GM23338 (cell line): Measurements from ENCODE around the gene MECP2. TPM values are rescaled to one million over a fixed set of nuclear protein-coding genes. Genes with fewer than 3 reads are reported as not detected.

ENCODE experiments used
- ATAC-seq: fragments of 200-7000 bp; cut with Tn5 transposase; 3 replicates; pipeline ENCODE4 v1.9.1; 2020
- DNase-seq: peaks from one replicate; pipeline ENCODE4 v3.0.0-alpha.2; 2015; ENCODE audit warnings: low spot score
- H2AFZ ChIP-seq: fragments of 200-600 bp; sonication (generic); 2 replicates; pipeline ENCODE4 v1.8.0; 2016; ENCODE audit warnings: antibody characterized with exemption, mild to moderate bottlenecking, moderate library complexity
- H3F3A ChIP-seq: fragments of 200-600 bp; sonication (generic); replicated peaks from 2 replicates; pipeline ENCODE4 v1.8.0; 2017; ENCODE audit warnings: antibody characterized with exemption, mixed run types, low read depth
- H3K27ac ChIP-seq: fragments of 200-600 bp; sonication (generic); 2 replicates; pipeline ENCODE4 v1.6.1; 2016; ENCODE audit warnings: low read depth
- H3K27me3 ChIP-seq: fragments of 200-600 bp; sonication (generic); 2 replicates; pipeline ENCODE4 v1.8.0; 2016; ENCODE audit warnings: mild to moderate bottlenecking, mixed run types, moderate library complexity; ENCODE audit not compliant: insufficient read depth
- H3K36me3 ChIP-seq: fragments of 200-600 bp; sonication (generic); 2 replicates; pipeline ENCODE4 v1.8.0; 2016; ENCODE audit warnings: mild to moderate bottlenecking; ENCODE audit not compliant: insufficient read depth
- H3K4me1 ChIP-seq: fragments of 200-600 bp; sonication (generic); 2 replicates; pipeline ENCODE4 v1.8.0; 2016; ENCODE audit warnings: mild to moderate bottlenecking, moderate library complexity; ENCODE audit not compliant: insufficient read depth
- H3K4me2 ChIP-seq: fragments of 200-600 bp; sonication (generic); 2 replicates; pipeline ENCODE4 v1.7.1; 2017; ENCODE audit warnings: mixed run types
- H3K4me3 ChIP-seq: fragments of 200-600 bp; sonication (generic); 2 replicates; pipeline ENCODE4 v1.6.1; 2016; ENCODE audit warnings: mixed run types
- H3K79me2 ChIP-seq: fragments of 200-600 bp; sonication (generic); replicated peaks from 2 replicates; pipeline ENCODE4 v1.8.0; 2017; ENCODE audit warnings: mild to moderate bottlenecking; ENCODE audit not compliant: insufficient read depth
- H3K9me2 ChIP-seq: fragments of 200-600 bp; sonication (generic); 2 replicates; pipeline ENCODE4 v1.8.0; 2017; ENCODE audit not compliant: insufficient read depth
- H4K20me1 ChIP-seq: fragments of 200-600 bp; sonication (generic); replicated peaks from 2 replicates; pipeline ENCODE4 v1.8.0; 2017; ENCODE audit warnings: mild to moderate bottlenecking; ENCODE audit not compliant: insufficient read depth
- H3K27ac Mint-ChIP-seq: 2 replicates; pipeline ENCODE4 v1.8.0; 2020; ENCODE audit warnings: inconsistent platforms, mild to moderate bottlenecking, moderate library complexity, mixed read lengths
- H3K27me3 Mint-ChIP-seq: 3 replicates; pipeline ENCODE4 v1.8.0; 2022; ENCODE audit warnings: low read depth, mild to moderate bottlenecking, moderate library complexity, mixed read lengths, inconsistent platforms; ENCODE audit not compliant: insufficient read depth, poor library complexity
- H3K36me3 Mint-ChIP-seq: 3 replicates; pipeline ENCODE4 v1.8.0; 2021; ENCODE audit warnings: low read depth, mild to moderate bottlenecking, inconsistent platforms, moderate library complexity, mixed read lengths
- H3K4me1 Mint-ChIP-seq: 3 replicates; pipeline ENCODE4 v1.8.0; 2020; ENCODE audit warnings: mild to moderate bottlenecking, inconsistent platforms, mixed read lengths
- H3K4me3 Mint-ChIP-seq: 3 replicates; pipeline ENCODE4 v1.8.0; 2021; ENCODE audit warnings: moderate library complexity, mild to moderate bottlenecking, inconsistent platforms, mixed read lengths
- H3K9me3 Mint-ChIP-seq: 3 replicates; pipeline ENCODE4 v1.8.0; 2020; ENCODE audit warnings: moderate library complexity, mild to moderate bottlenecking, inconsistent platforms, mixed read lengths
- CREB1 ChIP-seq: fragments of 250-450 bp; sonication (Bioruptor Pico); IDR thresholded peaks from 2 replicates; pipeline ENCODE4 v1.5.0; 2020; ENCODE audit warnings: low read depth, mild to moderate bottlenecking, moderate library complexity
- EZH2 ChIP-seq: fragments of 200-600 bp; sonication (generic); IDR thresholded peaks from one replicate; pipeline ENCODE4 v1.8.0; 2017; ENCODE audit warnings: antibody characterized with exemption, mild to moderate bottlenecking, low read depth; ENCODE audit not compliant: unreplicated experiment
- EZH2phosphoT487 ChIP-seq: fragments of 200-600 bp; sonication (generic); IDR thresholded peaks from one replicate; pipeline ENCODE4 v1.8.1; 2018; ENCODE audit warnings: antibody characterized with exemption; ENCODE audit not compliant: unreplicated experiment
- JUNB ChIP-seq: IDR thresholded peaks from one replicate; pipeline ENCODE4 v1.6.1; 2016; ENCODE audit warnings: antibody characterized with exemption; ENCODE audit not compliant: unreplicated experiment
- NANOG ChIP-seq: IDR thresholded peaks from 2 replicates; pipeline ENCODE4 v1.6.1; 2016; ENCODE audit warnings: antibody characterized with exemption, borderline replicate concordance
- POLR2AphosphoS5 ChIP-seq: IDR thresholded peaks from 2 replicates; pipeline ENCODE4 v1.6.1; 2016; ENCODE audit warnings: antibody characterized with exemption, low read depth
- STAT1 ChIP-seq: IDR thresholded peaks from one replicate; pipeline ENCODE4 v1.6.1; 2016; ENCODE audit warnings: antibody characterized with exemption; ENCODE audit not compliant: unreplicated experiment
- ZNF114 ChIP-seq: fragments of 250-450 bp; sonication (Bioruptor Pico); IDR thresholded peaks from 2 replicates; pipeline ENCODE4 v1.5.0; 2020; ENCODE audit warnings: mild to moderate bottlenecking, moderate library complexity
- ZNF331 ChIP-seq: fragments of 250-450 bp; sonication (Bioruptor Pico); IDR thresholded peaks from 2 replicates; pipeline ENCODE4 v1.5.0; 2020; ENCODE audit warnings: low read depth, mild to moderate bottlenecking, moderate library complexity
- polyA plus RNA-seq: library from polyadenylated mRNA; unstranded; fragments of >200 nt; fragmentation: Nextera tagmentation; extraction: Ambion mirVana; gene quantifications from 2 replicates; pipeline ENCODE4 v1.2.1, GENCODE V29; 2016
- total RNA-seq: library from RNA; depleted of rRNA; stranded (reverse); fragments of >200 nt; shearing (Covaris generic); gene quantifications from 2 replicates; pipeline ENCODE4 v1.2.3, GENCODE V29; 2014
- TF ChIP-seq, protein P1 (sequence below), 2 experiments: fragments of 200-600 bp in 1 of 2; sonication (generic) in 1 of 2; conservative IDR thresholded peaks; 2 replicates each; pipeline versions ENCODE4 v1.5.1 to v1.6.1; 2016 to 2017; ENCODE audit warnings: antibody characterized with exemption in 2 of 2, low read depth in 2 of 2, mild to moderate bottlenecking in 2 of 2, moderate library complexity in 1 of 2
- TF ChIP-seq, protein P2 (sequence below): IDR thresholded peaks from 2 replicates; pipeline ENCODE4 v1.6.1; 2016; ENCODE audit warnings: antibody characterized with exemption
- TF ChIP-seq, protein P3 (sequence below): fragments of 250-450 bp; sonication (Bioruptor Pico); IDR thresholded peaks from 2 replicates; pipeline ENCODE4 v1.5.0; 2020; ENCODE audit warnings: mild to moderate bottlenecking, moderate library complexity
- TF ChIP-seq, protein P4 (sequence below): IDR thresholded peaks from one replicate; pipeline ENCODE4 v1.6.1; 2018; ENCODE audit warnings: antibody characterized with exemption; ENCODE audit not compliant: unreplicated experiment

MECP2 gene
- total and polyA plus RNA-seq, 2 experiments from 2014 or later = 27.7 to 32.7 TPM

DNA sequence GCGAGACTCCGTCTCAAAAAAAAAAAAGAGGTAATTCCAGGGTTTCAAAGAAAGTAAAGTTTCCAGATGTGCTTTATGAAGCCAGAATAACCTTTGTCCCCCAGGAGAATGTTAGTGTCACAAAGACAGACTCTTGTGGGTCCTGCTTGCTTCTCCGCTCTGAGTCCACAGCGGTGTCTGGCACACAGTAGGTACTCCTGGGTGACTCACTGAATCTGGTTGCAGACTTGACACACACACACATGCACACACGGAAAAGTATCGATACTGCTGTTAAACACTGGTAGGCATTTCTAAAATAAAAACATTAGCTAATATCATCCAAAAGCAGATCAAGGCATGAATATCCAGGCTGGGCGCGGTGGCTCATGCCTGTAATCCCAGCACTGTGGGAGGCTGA is 102.0 kb downstream of the MECP2 start:
- H3K4me2 ChIP-seq = no peak overlapping the region
- Mint-ChIP-seq H3K36me3 (no peaks in the 10 kb centered on the region), H3K9me3 (no peaks in the 10 kb centered on the region; the same call in 2 of the 3 replicates), H3K4me1 (peaks cover 8% of the 10 kb centered on the region; the same call in 2 of the 3 replicates), H3K27ac (no peak overlapping the region), H3K4me3 (no peak overlapping the region), H3K27me3 (peaks cover 2% of the 10 kb centered on the region)
- H3K27me3 ChIP-seq = no peaks in the 10 kb centered on the region
- TF ChIP-seq, protein P1, sequence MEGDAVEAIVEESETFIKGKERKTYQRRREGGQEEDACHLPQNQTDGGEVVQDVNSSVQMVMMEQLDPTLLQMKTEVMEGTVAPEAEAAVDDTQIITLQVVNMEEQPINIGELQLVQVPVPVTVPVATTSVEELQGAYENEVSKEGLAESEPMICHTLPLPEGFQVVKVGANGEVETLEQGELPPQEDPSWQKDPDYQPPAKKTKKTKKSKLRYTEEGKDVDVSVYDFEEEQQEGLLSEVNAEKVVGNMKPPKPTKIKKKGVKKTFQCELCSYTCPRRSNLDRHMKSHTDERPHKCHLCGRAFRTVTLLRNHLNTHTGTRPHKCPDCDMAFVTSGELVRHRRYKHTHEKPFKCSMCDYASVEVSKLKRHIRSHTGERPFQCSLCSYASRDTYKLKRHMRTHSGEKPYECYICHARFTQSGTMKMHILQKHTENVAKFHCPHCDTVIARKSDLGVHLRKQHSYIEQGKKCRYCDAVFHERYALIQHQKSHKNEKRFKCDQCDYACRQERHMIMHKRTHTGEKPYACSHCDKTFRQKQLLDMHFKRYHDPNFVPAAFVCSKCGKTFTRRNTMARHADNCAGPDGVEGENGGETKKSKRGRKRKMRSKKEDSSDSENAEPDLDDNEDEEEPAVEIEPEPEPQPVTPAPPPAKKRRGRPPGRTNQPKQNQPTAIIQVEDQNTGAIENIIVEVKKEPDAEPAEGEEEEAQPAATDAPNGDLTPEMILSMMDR (conservative IDR thresholded peaks at IDR 0.05; ENCODE audit: low read depth in 2 of 2) = no peak
- no peak for TF ChIP-seq EZH2phosphoT487
- TF ChIP-seq, protein P2, sequence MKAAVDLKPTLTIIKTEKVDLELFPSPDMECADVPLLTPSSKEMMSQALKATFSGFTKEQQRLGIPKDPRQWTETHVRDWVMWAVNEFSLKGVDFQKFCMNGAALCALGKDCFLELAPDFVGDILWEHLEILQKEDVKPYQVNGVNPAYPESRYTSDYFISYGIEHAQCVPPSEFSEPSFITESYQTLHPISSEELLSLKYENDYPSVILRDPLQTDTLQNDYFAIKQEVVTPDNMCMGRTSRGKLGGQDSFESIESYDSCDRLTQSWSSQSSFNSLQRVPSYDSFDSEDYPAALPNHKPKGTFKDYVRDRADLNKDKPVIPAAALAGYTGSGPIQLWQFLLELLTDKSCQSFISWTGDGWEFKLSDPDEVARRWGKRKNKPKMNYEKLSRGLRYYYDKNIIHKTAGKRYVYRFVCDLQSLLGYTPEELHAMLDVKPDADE = no peak
- TF ChIP-seq, protein P3, sequence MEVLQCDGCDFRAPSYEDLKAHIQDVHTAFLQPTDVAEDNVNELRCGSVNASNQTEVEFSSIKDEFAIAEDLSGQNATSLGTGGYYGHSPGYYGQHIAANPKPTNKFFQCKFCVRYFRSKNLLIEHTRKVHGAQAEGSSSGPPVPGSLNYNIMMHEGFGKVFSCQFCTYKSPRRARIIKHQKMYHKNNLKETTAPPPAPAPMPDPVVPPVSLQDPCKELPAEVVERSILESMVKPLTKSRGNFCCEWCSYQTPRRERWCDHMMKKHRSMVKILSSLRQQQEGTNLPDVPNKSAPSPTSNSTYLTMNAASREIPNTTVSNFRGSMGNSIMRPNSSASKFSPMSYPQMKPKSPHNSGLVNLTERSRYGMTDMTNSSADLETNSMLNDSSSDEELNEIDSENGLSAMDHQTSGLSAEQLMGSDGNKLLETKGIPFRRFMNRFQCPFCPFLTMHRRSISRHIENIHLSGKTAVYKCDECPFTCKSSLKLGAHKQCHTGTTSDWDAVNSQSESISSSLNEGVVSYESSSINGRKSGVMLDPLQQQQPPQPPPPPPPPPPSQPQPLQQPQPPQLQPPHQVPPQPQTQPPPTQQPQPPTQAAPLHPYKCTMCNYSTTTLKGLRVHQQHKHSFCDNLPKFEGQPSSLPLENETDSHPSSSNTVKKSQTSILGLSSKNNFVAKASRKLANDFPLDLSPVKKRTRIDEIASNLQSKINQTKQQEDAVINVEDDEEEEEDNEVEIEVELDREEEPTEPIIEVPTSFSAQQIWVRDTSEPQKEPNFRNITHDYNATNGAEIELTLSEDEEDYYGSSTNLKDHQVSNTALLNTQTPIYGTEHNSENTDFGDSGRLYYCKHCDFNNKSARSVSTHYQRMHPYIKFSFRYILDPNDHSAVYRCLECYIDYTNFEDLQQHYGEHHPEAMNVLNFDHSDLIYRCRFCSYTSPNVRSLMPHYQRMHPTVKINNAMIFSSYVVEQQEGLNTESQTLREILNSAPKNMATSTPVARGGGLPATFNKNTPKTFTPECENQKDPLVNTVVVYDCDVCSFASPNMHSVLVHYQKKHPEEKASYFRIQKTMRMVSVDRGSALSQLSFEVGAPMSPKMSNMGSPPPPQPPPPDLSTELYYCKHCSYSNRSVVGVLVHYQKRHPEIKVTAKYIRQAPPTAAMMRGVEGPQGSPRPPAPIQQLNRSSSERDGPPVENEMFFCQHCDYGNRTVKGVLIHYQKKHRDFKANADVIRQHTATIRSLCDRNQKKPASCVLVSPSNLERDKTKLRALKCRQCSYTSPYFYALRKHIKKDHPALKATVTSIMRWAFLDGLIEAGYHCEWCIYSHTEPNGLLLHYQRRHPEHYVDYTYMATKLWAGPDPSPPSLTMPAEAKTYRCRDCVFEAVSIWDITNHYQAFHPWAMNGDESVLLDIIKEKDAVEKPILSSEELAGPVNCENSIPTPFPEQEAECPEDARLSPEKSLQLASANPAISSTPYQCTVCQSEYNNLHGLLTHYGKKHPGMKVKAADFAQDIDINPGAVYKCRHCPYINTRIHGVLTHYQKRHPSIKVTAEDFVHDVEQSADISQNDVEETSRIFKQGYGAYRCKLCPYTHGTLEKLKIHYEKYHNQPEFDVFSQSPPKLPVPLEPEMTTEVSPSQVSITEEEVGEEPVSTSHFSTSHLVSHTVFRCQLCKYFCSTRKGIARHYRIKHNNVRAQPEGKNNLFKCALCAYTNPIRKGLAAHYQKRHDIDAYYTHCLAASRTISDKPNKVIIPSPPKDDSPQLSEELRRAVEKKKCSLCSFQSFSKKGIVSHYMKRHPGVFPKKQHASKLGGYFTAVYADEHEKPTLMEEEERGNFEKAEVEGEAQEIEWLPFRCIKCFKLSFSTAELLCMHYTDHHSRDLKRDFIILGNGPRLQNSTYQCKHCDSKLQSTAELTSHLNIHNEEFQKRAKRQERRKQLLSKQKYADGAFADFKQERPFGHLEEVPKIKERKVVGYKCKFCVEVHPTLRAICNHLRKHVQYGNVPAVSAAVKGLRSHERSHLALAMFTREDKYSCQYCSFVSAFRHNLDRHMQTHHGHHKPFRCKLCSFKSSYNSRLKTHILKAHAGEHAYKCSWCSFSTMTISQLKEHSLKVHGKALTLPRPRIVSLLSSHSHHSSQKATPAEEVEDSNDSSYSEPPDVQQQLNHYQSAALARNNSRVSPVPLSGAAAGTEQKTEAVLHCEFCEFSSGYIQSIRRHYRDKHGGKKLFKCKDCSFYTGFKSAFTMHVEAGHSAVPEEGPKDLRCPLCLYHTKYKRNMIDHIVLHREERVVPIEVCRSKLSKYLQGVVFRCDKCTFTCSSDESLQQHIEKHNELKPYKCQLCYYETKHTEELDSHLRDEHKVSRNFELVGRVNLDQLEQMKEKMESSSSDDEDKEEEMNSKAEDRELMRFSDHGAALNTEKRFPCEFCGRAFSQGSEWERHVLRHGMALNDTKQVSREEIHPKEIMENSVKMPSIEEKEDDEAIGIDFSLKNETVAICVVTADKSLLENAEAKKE (CRISPR knock-in tag) = no peak
- TF ChIP-seq STAT1 = no peak
- no peak for TF ChIP-seq ZNF331 (CRISPR knock-in tag)
- TF ChIP-seq POLR2AphosphoS5 = no peak
- TF ChIP-seq ZNF114 (CRISPR knock-in tag) = no peak
- no peak for TF ChIP-seq CREB1 (CRISPR knock-in tag)
- no peak for TF ChIP-seq JUNB
- TF ChIP-seq, protein P4, sequence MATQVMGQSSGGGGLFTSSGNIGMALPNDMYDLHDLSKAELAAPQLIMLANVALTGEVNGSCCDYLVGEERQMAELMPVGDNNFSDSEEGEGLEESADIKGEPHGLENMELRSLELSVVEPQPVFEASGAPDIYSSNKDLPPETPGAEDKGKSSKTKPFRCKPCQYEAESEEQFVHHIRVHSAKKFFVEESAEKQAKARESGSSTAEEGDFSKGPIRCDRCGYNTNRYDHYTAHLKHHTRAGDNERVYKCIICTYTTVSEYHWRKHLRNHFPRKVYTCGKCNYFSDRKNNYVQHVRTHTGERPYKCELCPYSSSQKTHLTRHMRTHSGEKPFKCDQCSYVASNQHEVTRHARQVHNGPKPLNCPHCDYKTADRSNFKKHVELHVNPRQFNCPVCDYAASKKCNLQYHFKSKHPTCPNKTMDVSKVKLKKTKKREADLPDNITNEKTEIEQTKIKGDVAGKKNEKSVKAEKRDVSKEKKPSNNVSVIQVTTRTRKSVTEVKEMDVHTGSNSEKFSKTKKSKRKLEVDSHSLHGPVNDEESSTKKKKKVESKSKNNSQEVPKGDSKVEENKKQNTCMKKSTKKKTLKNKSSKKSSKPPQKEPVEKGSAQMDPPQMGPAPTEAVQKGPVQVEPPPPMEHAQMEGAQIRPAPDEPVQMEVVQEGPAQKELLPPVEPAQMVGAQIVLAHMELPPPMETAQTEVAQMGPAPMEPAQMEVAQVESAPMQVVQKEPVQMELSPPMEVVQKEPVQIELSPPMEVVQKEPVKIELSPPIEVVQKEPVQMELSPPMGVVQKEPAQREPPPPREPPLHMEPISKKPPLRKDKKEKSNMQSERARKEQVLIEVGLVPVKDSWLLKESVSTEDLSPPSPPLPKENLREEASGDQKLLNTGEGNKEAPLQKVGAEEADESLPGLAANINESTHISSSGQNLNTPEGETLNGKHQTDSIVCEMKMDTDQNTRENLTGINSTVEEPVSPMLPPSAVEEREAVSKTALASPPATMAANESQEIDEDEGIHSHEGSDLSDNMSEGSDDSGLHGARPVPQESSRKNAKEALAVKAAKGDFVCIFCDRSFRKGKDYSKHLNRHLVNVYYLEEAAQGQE = no peak
- no peak for TF ChIP-seq NANOG
- TF ChIP-seq EZH2 = no peak
- no peak overlapping the region for H3K4me3 ChIP-seq
- DNase-seq (no peak), ATAC-seq (no peak)
- no peaks in the 10 kb centered on the region for H3K9me2 ChIP-seq
- no peaks in the 10 kb centered on the region for H3K36me3 ChIP-seq
- no peak overlapping the region for H2AFZ ChIP-seq
- H3K4me1 ChIP-seq = no peaks in the 10 kb centered on the region
- H3K27ac ChIP-seq = no peak overlapping the region
- no peaks in the 10 kb centered on the region for H3F3A ChIP-seq
- H3K79me2 ChIP-seq = no peaks in the 10 kb centered on the region
- no peaks in the 10 kb centered on the region for H4K20me1 ChIP-seq
